Spleen (tissue), 13 donors: Measurements from ENCODE around the gene KIAA1586. TPM values are rescaled to one million over a fixed set of nuclear protein-coding genes. Genes with fewer than 3 reads are reported as not detected.
"Not testable (repeated sequence)": the region's sequence is repeated elsewhere in the genome, so short reads cannot be mapped to it uniquely, and the experiment has no call there.

Source experiments
- DNase-seq: peaks from one replicate; pipeline ENCODE4 v3.0.0-alpha.2; 2020
- H3K27ac ChIP-seq, 8 donors: fragments of 200-600 bp; sonication (generic) in 7 of 8; 1 replicate in 4 of 8; 2 replicates in 4 of 8; pipeline versions ENCODE4 v1.5.0 to v1.8.0; 2016 to 2021; ENCODE audit warnings: inconsistent platforms in 4 of 8, mild to moderate bottlenecking in 4 of 8, moderate library complexity in 1 of 8
- H3K27me3 ChIP-seq, 7 donors: fragments of 200-600 bp; sonication (generic) in 6 of 7; replicated peaks in 1 of 7; 1 replicate in 4 of 7; 2 replicates in 3 of 7; pipeline versions ENCODE4 v1.5.0 to v1.8.0; 2016 to 2021; ENCODE audit warnings: inconsistent platforms in 3 of 7, mild to moderate bottlenecking in 1 of 7
- H3K36me3 ChIP-seq, 6 donors: fragments of 200-600 bp; sonication (generic) in 5 of 6; 1 replicate in 4 of 6; 2 replicates in 2 of 6; pipeline versions ENCODE4 v1.5.0 to v1.8.0; 2016 to 2021; ENCODE audit warnings: inconsistent platforms in 2 of 6
- H3K4me1 ChIP-seq, 6 donors: fragments of 200-600 bp; sonication (generic) in 5 of 6; 1 replicate in 3 of 6; 2 replicates in 3 of 6; pipeline versions ENCODE4 v1.5.0 to v1.8.0; 2016 to 2021; ENCODE audit warnings: inconsistent platforms in 3 of 6
- H3K4me3 ChIP-seq, 8 donors: fragments of 200-600 bp; sonication (generic) in 7 of 8; 1 replicate in 4 of 8; 2 replicates in 4 of 8; pipeline versions ENCODE4 v1.5.0 to v1.8.0; 2016 to 2021; ENCODE audit warnings: inconsistent platforms in 4 of 8, mild to moderate bottlenecking in 4 of 8, moderate library complexity in 2 of 8
- H3K9me3 ChIP-seq, 8 donors: fragments of 200-600 bp; sonication (generic) in 7 of 8; 1 replicate in 4 of 8; 2 replicates in 4 of 8; pipeline versions ENCODE4 v1.5.0 to v1.8.0; 2016 to 2021; ENCODE audit warnings: inconsistent platforms in 4 of 8
- CTCF ChIP-seq, 11 experiments: fragments of 200-600 bp in 7 of 11; fragments of 450-650 bp in 4 of 11; sonication (generic) in 4 of 11; IDR thresholded peaks in 8 of 11; conservative IDR thresholded peaks in 3 of 11; 1 replicate in 7 of 11; 2 replicates in 4 of 11; pipeline versions ENCODE4 v1.4.0 to v1.8.0; 2016 to 2021; ENCODE audit warnings: antibody characterized with exemption in 11 of 11, inconsistent platforms in 4 of 11, mild to moderate bottlenecking in 1 of 11
- POLR2A ChIP-seq, 3 donors: fragments of 450-650 bp; IDR thresholded peaks; one replicate each; pipeline ENCODE4 v1.5.1; 2017; ENCODE audit warnings: antibody characterized with exemption in 3 of 3, mild to moderate bottlenecking in 1 of 3
- POLR2AphosphoS5 ChIP-seq, 3 donors: sonication (generic); formaldehyde crosslinking; IDR thresholded peaks; one replicate each; pipeline ENCODE4 v1.5.1; 2017; ENCODE audit warnings: antibody characterized with exemption in 3 of 3
- WGBS, 5 donors: extraction: QIAGEN DNeasy Blood & Tissue Kit in 3 of 5; methylation state at CpG; one replicate each; pipeline versions ENCODE4 v1.1.5 to v1.1.7; 2013 to 2018; 5-methylcytosine and 5-hydroxymethylcytosine counted together
- intact Hi-C: fragments of 100-400 bp; cut with DNase I; formaldehyde crosslinking; loops from one replicate; pipeline ENCODE4 v1.15.0; 2023; ENCODE audit warnings: low total_unique reads
- long read RNA-seq, 2 donors: transcript quantifications; one replicate each; lab custom pipeline, GENCODE V29; 2026
- polyA plus RNA-seq, 3 donors: library from polyadenylated mRNA; stranded (reverse); fragments of 200-250 nt; gene quantifications; one replicate each; pipeline ENCODE4 v1.2.1, GENCODE V29; 2013
- total RNA-seq, 7 donors: library from RNA; depleted of rRNA in 3 of 7; stranded (reverse); fragments of >200 nt in 3 of 7; fragmentation: NEBNext Ultra II Directional in 4 of 7; extraction: Animal tissue kit (Norgen Biotek cat#: 25700) in 4 of 7; gene quantifications; one replicate each; pipeline versions ENCODE4 v1.1.0 to v1.2.1, GENCODE V29; 2016 to 2021
- donor health status: healthy with polysubstance abuse.
- donor health status: DM: no; HTN: no; CAD: no; lungs with moderate emphysema.
- donor health status: DM: no; HTN: no; CAD: no.
- donor health status: Bipolar disorder and iron deficiency.
- donor health status: healthy.
- donor health status: DM: no; HTN: no; CAD: no.
- donor health status: DM: yes; HTN: yes; CAD: no.

KIAA1586 gene, protein sequence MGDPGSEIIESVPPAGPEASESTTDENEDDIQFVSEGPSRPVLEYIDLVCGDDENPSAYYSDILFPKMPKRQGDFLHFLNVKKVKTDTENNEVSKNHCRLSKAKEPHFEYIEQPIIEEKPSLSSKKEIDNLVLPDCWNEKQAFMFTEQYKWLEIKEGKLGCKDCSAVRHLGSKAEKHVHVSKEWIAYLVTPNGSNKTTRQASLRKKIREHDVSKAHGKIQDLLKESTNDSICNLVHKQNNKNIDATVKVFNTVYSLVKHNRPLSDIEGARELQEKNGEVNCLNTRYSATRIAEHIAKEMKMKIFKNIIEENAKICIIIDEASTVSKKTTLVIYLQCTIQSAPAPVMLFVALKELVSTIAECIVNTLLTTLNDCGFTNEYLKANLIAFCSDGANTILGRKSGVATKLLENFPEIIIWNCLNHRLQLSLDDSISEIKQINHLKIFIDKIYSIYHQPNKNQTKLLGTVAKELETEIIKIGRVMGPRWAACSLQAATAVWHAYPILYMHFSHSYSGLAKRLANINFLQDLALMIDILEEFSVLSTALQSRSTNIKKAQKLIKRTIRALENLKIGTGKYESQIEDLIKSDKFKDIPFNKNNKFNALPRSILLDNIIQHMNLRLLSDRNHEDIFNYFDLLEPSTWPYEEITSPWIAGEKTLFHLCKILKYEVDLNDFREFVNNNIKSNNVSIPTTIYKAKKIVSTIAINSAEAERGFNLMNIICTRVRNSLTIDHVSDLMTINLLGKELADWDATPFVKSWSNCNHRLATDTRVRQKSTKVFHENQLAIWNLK
- total RNA-seq (10 to 100 TPM; 13.5 to 19.8 (median 16.1) TPM), polyA plus RNA-seq (1 to 10 TPM; 2.6 to 4.7 (median 3.5) TPM)
- long read RNA-seq, donor 1, partial matches to known transcripts = 0 of 5 reads
- long read RNA-seq, donor 1, other reads (novel, unspliced or antisense) = 0 of 5 reads
- long read RNA-seq, donor 2, partial matches to known transcripts = 0 of 4 reads
- long read RNA-seq, donor 2, other reads (novel, unspliced or antisense) = 0 of 4 reads

DNA sequence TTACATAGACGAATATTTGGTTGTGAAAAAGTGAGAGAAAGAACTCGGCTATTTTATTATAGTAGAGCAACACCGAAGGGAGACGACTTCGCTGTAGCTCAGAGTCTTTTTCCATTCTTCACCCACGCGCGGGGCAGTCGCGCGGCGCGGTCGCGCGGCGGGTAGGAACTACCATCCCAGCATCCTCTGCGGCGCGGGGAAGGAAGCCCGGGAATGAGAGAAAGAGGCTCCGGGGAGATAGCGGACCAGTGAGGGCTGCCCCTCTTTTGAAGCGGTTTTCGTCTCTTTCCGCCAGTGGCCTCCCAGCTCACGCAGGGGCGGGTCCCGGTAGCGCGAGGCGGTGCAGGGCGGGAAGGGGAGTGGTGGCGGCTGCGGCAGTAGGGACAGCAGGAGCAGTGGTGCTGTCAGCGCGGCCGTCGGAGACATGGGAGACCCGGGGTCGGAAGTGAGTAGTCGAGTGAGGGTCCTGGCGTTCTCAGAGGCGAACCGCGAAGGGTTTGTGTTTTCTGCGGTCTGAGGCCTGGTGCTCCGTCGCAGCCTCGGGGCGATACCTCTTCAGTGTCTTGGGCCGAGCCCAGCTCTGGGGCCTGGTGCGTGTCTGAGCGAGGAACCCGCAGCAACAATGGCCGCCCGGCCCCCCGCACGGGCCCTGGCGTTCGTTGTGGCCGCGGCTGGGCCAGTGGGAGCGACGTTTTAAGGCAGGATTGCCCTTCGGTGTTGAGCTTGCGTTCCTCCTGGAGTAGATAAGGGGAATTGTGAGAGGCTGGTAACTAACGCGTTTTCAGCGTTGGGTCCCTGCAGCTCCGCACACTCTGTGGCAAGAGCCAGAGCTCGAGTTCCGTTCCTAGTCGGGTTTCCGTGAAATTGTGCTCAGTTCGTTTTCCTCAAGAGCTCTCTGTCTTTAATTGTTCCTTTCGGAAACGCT is at the start of gene KIAA1586:
TSS of gene KIAA1586 (plus strand) at position 362 of the 925 bp plus-strand sequence. CDS start at position 425, 63 bp downstream.
- peaks cover 3 to 34% (median 12%) of the 10 kb centered on the region in 6 donors for H3K36me3 ChIP-seq
- H3K9me3 ChIP-seq, H3K27me3 ChIP-seq, intact Hi-C loops: not testable (repeated sequence)
- H3K4me1 ChIP-seq = peaks cover 6 to 37% (median 23%) of the 10 kb centered on the region in 6 donors
- 0 to 1% (median 0%) methylated on average over 27 to 46 of the region's 78 CpGs for WGBS, 5 donors
- peak; percentile 96 for DNase-seq
- peak; percentile 91 to 95 (median 95) for TF ChIP-seq POLR2AphosphoS5 (IDR thresholded peaks at IDR 0.05)
- TF ChIP-seq POLR2A (IDR thresholded peaks at IDR 0.05) = peak in 2 of 3 donors; percentile 33 to 46
- H3K27ac ChIP-seq = peak within 1 kb of the TSS in 7 of 8 donors; percentile 54 to 77 (median 75)
- peak within 1 kb of the TSS; percentile 49 to 79 (median 56) for H3K4me3 ChIP-seq

- intact Hi-C loops = no loop called here
- DNase-seq = no peak
- Histone ChIP-seq H3K36me3 (no peaks in the 10 kb centered on the region), H3K9me3 (peaks cover 0 to 19% (median 16%) of the 10 kb centered on the region in 8 donors), H3K4me3 (no peak overlapping the region), H3K4me1 (no peaks in the 10 kb centered on the region), H3K27me3 (no peaks in the 10 kb centered on the region), H3K27ac (no peak overlapping the region)
- TF ChIP-seq CTCF (IDR thresholded peaks at IDR 0.05 in 8 of 11, conservative IDR thresholded peaks at IDR 0.05 in 3 of 11) (no peak), POLR2A (IDR thresholded peaks at IDR 0.05) (no peak), POLR2AphosphoS5 (IDR thresholded peaks at IDR 0.05) (no peak)
These were observed 47.4 kb upstream of the KIAA1586 start for GRCh38 chr6:56999049-56999448.

DNA sequence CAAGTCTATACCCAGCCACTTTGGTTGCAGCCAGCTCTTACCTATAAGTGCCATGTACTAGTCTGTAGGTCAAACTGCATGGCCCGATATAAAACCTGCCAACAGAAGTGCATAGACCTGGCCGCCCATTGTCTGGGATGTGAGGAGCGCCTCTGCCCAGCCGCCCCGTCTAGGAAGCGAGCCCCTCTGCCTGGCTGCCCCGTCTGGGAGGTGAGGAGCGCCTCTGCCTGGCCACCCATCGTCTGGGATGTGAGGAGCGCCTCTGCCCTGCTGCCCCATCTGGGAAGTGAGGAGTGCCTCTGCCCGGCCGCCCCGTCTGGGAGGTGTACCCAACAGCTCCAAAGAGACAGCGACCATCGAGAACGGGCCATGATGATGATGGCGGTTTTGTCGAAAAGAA is 46.7 kb upstream of the KIAA1586 start:
- H3K9me3 ChIP-seq = peaks cover 0 to 19% (median 16%) of the 10 kb centered on the region in 8 donors
- H3K27me3 ChIP-seq, H3K27ac ChIP-seq, intact Hi-C loops, H3K36me3 ChIP-seq, DNase-seq, H3K4me3 ChIP-seq, H3K4me1 ChIP-seq: not testable (repeated sequence)
- 92 to 99% (median 94%) methylated on average over 9 to 18 of the region's 18 CpGs for WGBS, 5 donors

- no peak for DNase-seq
- intact Hi-C loops = no loop called here
- no peak overlapping the region for H3K4me3 ChIP-seq
- TF ChIP-seq CTCF (IDR thresholded peaks at IDR 0.05 in 8 of 11, conservative IDR thresholded peaks at IDR 0.05 in 3 of 11) (no peak), POLR2A (IDR thresholded peaks at IDR 0.05) (no peak), POLR2AphosphoS5 (IDR thresholded peaks at IDR 0.05) (no peak)
- no peak overlapping the region for H3K27ac ChIP-seq
- H3K36me3 ChIP-seq = no peaks in the 10 kb centered on the region
- H3K4me1 ChIP-seq = no peaks in the 10 kb centered on the region
- peaks cover 0 to 19% (median 16%) of the 10 kb centered on the region in 8 donors for H3K9me3 ChIP-seq
- H3K27me3 ChIP-seq = no peaks in the 10 kb centered on the region
These were observed 44.3 kb upstream of the KIAA1586 start for GRCh38 chr6:57002197-57002596.
